Measurements from ENCODE around the gene EPC1.
"Not testable (repeated sequence)": the region's sequence is repeated elsewhere in the genome, so short reads cannot be mapped to it uniquely, and the experiment has no call there.

Gene EPC1, protein sequence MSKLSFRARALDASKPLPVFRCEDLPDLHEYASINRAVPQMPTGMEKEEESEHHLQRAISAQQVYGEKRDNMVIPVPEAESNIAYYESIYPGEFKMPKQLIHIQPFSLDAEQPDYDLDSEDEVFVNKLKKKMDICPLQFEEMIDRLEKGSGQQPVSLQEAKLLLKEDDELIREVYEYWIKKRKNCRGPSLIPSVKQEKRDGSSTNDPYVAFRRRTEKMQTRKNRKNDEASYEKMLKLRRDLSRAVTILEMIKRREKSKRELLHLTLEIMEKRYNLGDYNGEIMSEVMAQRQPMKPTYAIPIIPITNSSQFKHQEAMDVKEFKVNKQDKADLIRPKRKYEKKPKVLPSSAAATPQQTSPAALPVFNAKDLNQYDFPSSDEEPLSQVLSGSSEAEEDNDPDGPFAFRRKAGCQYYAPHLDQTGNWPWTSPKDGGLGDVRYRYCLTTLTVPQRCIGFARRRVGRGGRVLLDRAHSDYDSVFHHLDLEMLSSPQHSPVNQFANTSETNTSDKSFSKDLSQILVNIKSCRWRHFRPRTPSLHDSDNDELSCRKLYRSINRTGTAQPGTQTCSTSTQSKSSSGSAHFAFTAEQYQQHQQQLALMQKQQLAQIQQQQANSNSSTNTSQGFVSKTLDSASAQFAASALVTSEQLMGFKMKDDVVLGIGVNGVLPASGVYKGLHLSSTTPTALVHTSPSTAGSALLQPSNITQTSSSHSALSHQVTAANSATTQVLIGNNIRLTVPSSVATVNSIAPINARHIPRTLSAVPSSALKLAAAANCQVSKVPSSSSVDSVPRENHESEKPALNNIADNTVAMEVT

DNA sequence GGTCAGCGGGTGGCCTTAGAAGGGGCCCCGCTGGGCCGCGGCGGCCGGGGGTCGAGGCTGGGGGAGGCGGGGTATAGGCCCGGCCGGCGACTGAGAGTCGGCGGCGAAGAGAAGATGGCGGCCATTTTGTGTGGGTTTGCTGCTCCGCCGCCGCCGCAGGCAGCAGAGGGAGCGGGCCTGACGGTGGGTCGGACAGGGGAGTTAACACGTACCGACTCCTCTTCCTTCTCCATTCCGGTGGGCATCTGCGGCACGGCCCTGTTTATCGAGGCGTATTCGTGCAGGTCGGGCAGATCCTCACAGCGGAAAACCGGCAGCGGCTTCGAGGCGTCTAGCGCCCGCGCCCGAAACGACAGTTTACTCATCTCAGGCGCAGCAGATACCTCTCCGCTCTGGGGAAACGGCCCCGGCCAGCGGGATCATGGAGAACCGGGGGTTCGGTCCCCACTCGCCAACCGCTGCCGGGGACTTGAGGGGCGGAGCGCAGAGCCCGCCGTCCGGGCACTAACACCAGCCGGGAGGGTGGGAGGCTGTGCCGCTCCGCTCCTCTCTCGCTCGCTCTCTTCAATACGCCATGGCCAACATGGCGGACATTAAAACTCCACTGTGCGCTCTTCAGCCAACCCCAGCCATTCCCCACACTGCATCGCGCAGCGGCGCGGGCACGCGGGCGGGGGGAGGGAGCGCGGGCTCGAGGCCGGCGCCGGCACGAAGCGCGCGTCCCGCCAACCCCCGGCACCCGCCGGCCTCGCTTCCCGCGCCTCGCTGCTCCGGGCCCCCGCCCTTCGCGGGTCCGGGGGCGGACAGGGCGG lies at the start of gene EPC1:
EPC1 (minus strand) TSS at position 608 of the 812 bp plus-strand sequence; CDS start at position 365, 243 bp downstream.
- no peak for DNase-seq

DNA sequence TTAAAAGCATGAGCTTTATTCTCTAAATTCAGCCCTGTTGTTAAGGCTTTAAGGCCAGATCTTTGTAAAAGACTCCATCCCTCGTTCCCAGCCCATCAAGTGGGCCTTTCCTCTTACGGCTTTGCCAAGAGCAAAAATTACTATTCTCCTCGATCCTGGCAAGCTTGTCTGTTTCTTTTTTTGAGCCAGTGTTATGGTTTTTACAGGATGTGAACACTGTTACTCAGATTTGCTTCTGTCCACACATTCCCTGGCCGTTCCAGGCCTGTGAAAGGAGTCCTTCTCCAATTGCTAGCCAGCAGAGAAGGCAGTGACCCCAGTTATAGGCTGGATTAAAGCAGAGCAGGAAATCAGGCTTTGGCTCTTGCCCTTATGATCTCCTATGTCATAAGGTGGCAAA lies 47.0 kb upstream of the EPC1 start:
- no peak for DNase-seq

DNA sequence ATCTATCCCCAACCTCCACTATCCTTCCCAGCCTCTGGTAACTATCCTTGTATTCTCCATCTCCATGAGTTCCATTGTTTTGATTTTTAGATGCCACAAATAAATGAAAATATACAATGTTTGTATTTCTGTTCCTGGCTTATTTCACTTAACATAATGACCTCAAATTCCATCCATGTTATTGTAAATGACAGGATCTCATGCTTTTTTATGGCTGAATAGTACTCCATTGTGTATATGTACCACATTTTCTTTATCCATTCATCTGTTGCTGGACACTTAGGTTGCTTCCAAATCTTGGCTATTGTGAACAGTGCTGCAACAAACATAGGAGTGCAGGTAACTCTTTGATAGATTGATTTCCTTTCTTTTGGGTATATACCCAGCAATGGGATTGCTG lies 45.3 kb upstream of the EPC1 start:
- not testable (repeated sequence) for DNase-seq

DNA sequence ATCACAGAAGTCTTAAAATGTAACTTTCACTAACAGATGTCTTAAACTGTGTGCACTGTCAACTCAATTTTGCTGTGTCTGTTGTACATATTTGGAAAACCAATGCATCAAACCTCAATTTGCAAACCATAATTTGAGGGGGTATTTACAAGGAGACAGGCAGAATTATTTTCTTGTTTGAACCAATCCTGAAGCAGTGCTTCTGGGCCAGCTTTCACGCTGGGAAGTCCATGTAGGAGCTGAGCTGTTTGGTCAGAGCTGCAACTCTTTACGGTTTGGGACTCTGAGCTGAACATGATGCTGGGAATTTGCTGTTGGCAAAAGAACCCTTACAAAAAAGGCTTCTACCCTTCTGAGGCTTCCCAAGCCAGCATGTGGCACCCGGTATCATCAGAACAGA lies 43.2 kb upstream of the EPC1 start:
- DNase-seq, result no peak

DNA sequence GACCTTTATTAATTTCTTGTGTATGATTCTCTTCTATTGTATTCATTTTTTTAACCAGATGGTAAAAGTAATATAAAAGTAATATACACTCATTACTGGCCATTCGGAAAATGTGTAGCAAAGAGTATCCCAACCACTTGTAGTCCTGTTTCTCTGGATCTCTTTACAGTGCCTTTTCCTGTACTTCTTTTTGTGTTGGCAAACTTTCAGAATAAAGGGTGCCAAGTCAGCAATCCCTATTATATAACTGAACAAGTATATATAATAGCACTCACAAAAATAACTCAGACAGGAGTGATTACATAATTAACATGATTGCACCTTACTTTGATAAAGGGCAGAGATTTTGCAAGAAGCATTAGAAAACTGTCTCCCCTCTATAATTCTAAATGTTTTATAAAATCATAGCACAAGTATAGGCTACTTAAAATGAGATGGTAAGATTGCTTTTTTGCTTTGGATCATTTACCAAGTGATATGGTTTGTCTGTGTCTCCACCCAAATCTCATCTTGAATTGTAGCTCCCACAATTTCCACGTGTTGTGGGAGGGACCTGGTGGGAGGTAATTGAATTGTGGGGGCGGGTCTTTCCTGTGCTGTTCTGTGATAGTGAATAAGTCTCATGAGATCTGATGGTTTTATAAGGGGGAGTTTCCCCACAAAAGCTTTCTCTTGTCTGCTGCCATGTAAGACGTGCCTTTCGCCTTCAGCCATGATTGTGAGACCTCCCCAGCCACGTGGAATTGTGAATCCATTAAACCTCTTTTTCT lies 41.5 kb upstream of the EPC1 start:
- no peak for DNase-seq

DNA sequence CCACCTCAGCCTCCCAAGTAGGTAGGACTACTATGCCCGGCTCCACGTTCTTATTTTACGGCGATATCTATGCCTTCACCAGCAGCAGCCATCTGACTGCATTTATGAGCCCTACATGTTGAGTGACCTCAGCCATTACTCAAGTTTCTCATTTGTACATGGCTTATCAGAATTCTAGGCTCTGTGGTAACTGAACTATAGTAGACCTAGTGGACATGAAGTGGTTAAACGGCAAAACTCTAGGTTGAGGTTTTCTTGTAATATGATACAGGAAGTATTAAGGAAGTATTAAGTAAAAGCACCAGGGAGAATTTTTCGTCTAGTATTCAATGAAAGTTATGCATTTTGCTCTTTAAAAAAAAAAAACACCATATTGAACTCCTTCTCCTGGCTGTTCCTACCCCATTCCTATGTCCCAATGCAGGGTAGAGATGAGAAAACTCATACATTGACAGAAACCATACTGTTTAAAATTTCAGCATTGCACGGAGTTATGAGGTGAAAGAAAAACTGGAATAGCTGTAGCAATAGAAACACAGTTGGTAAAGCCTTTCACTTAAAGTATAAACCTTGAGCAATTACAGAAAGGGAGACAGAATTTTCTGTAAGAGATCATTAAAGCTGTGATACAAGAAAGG lies 39.8 kb upstream of the EPC1 start:
- DNase-seq, result no peak

DNA sequence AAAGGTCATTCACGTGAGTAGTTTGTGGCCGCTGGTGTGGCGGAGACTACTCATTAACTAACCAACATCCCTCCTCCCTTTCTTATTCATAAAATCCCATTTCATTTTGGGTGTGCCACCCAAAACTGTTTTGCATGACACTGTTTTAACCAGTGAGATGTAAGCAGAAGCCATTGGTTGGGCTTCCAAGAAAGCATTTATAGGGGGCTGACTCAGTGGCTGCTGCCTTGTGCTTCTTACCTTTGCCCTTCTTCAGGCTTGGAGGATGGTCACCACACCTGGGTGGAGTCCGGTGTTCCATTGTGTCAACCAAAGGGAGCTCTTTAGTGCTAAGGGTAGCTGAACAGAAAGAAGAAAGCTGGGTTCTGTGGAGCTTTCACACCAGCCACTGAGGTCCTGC lies 37.2 kb upstream of the EPC1 start:
- no peak for DNase-seq

DNA sequence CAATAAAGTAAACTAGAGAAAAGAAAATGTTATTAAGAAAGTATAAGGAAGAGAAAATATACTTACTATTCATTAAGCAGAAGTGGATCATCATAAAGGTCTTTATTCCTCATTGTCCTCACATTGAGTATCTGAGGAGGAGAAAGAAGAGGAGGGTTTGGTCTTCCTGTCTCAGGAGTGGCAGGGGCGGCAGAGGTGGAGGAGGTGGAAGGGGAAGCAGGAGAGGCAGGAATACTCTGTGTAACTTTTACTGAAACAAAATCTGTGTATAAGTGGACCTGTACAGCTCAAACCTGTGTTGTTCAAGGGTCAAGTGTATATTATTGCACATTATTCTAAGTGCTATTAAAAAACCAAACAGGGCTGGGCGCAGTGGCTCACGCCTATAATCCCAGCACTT lies 34.2 kb upstream of the EPC1 start:
- DNase-seq, result no peak

DNA sequence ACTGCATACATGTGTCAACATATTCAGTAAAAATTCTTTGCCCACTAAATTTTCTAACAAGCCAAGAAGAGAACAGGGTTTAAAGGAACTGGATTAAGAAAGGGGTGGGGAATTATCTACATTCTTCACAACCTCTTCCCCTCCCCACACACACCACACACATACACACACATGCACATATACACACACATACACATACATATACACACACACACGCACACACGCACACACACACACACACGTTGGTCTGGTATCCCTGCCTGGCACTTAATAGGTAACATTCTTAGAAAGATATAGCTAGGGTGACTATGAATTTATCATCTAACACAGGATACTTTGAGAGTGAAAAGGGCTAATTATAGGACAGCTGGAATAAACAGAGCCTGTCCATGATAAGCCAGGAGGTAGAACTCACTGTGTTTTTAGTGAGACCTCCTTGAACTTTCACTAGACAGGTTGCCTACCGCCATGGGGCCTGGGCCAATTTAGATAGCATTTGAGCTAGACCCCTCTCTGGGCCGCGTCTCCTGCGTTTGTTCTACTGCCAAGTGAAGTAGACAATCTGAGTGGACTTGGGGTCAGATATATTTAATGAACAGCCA lies 33.1 kb upstream of the EPC1 start:
- DNase-seq, result no peak

DNA sequence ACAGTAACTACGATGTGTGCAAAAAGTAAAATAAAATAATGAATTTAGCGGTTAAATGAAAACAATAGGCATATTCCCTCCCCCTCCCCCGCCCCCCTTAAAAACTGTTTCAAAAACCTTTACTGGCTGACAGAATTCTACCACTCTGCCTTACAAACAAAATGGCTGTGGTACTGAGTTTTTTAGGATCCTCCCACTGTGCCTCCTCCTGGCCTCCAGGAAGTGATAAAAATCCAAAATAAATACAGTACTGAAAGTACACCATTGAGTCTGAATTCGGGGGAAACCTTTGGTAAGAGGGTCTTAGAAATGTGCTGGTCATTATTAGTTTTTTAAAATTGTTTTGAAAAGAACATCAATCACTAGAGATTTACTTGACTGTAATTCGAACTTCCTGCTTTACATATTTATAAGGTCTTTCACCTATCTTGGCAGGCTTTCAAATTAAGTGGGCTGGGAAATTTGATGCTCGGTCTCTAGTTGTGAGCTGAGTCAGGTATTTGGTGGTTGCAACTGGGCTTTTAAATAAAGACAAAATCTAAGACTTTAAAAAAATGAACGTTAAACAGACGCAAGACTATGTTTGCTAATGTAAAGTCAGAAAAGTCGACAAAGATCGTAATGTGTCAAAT lies 32.5 kb upstream of the EPC1 start:
- DNase-seq, result peak; percentile 64

DNA sequence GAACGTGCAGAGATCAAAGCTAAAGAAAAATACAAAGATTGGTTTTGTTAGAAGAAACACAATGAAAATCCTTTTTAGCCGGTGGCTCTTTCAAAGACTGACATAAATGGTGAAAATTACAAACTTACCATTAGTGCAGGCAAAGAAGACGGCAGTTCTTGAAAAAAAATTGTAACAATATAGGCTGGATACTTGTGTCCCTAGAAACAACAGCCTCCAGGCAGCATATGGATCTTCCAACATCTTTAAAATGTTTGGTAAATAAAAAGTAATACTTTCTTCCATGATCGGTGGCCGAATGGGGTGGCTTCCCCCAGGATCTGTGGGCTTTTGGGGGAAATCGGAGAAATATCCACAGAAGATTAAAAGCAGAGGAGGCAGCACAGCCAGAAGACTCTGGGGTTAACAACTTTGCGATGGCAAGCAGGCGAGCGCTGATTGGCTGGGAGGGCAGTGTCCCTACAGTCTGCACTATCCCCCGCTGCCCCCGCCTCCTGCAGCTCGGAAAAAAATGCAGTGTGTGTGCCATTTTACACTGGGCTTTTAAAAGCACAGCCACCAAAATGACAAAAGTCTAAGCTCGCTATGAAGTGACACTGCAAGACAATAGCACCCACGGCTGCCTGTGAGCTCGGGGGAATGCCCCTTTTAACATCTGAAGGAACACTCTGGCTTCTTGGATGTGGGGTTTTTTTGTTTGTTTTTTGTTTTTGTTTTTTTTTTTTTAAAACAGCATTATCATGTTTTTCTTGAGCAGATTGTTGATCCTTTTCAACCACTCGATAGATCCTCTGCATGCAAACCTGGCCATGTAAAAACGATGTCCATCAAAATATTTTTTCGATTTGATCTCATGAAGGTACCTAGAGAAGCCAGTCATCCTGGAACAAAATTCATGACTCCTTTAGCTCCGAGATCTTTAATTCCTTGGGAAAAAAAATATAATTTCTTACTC lies 31.7 kb upstream of the EPC1 start:
- peak; percentile 68 for DNase-seq

DNA sequence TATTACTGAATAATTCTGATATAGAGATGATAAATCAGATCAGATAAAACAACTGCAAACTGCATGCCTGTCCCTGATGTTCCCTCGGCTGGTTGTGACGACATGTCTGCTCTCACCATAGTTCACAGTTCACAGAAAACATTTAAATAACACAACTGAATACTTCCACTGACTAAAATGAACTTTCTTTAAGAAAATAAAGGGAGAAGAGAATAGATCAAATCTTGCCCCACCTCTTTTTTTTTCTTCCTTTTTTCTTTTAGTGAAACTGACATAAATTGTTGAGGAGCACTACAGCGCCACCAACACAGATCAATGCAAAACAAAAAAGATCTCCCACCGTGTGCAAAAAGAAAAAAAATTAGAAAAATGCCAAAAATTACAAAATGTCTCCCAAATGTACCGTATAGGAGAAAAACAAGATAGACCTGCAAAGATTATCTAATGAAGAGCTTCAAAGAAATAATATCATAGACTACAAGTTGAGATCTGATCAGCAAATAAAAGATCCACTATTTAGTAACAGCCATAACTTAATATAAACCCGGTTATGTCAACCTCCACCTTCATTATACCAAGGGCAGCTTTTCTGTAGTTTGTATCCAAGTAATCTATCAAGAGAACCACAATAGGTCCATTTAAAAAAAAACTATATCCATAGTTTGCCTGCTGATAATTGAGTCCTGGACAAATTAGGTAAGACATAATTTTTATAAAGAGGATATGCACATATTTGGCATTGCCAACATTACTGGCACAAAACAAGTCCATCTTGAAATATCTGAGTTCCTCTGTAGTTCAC lies 30.7 kb upstream of the EPC1 start:
- DNase-seq, result no peak

DNA sequence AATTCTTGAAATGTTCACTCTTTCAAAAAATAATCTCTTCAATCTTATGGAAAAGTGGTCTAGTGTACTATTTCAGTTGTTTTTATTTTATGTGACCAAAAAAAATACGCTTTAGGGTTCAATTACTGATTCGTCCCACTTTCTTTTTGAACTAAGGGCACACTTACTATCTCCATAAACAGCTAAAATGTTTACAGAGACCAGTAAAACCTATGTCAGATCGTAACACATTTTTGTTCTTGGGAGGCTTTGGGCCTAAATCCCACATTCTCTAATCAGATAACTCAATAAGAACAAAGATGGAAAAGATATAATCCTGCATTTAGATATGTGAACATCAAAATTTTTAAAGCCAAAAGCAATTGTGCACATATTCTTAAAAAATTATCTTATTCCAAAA lies 29.8 kb upstream of the EPC1 start:
- no peak for DNase-seq

DNA sequence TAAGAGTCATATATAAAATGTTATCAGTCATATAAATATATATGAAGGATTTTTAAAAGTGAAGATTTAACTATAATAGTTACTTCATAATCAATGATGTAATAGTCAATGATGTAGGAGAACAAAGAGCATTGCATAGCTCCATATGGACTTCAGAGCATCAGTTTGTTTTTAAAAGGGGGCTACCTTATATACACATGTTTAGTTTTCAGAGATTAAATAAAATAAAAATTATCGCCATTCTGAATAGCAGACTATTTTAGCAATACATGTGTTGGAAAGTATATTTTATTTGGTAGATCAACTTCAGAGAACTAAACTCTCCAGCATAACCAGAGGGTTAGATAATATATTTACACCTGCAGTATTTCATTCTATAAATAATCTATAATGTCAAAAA lies 29.1 kb upstream of the EPC1 start:
- DNase-seq, result no peak

DNA sequence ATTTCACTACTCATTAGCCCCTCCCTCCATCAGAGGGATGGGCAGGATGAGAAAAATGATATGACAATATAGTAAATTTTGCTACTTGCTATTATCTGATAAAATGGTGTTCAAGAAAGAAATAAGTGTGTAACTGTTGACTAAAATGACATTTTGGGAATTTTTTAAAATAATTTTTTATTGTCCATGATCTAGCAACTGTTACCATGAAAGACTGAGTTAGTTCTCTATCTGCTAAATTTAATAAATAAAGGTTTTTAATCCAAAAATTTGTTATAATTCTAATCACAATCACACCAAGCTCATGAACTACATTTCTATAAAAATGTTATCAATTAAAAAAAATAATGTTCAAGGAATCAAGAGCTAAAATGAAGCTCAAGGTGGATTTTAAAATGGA lies 28.7 kb upstream of the EPC1 start:
- no peak for DNase-seq

DNA sequence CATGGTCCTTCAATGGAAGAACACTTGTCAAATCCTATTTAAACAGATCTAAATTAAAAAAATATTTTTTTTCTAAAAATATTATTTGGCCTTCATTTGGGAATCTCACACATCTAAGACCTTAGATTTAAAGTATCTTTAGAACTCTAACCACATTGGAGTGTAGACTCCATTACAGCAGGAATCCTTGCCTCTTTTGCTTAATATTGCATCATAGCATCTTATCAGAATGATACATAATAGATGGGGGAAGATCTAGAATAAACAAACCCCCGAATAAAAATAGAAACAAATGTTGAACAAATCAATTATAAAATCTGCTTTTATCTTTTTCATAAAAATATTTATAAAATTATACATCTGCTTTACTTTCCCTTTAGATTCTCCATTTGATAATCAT lies 27.6 kb upstream of the EPC1 start:
- no peak for DNase-seq

DNA sequence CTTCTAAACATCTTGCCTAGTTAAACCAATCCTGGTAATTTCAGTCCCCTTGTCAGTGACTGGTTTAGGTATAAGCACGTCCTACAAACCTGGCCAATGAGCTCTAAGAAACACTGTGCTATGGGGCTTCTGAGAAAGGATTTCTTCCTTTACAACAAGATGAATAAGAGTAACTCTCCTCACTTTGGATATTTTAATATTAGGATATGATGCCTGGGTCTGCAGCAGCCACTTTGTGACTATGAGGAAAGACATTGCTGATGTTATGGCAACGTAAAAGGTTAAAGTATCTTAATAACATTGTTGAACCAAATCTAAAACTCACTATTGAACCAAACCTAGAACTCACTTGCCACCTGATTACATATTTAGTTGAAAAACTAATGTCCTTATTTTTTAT lies 26.5 kb upstream of the EPC1 start:
- no peak for DNase-seq

DNA sequence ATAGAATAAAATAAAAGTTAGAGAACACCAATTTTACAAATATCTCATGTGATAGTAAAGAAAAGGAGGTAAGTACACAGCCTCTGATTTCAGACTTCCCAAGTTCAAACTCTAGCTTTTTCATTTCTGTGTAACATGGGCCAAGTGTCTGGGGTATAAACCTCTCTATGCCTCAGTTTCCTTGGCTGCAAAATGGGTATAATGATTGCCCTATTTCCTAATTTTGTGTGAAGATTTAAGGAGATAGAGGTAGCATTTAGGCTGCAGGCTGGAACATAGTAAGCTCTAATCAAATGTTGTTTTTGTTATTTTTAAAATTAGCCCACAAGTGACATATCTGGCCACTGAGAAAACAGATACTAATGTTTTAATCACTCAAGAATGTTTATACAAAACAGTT lies 26.1 kb upstream of the EPC1 start:
- DNase-seq, result no peak

Data from NCI-H187 treated with DMSO at 0.1 percent for 48 hours (cell line).